AG09319 (cell line): Measurements from ENCODE around the gene CEP131.

Experiments used
- DNase-seq: peaks from one replicate; pipeline ENCODE4 v3.0.0-alpha.2; 2010; ENCODE audit warnings: low read depth; ENCODE audit errors: extremely low read depth
- TF ChIP-seq, protein P1 (sequence below): IDR thresholded peaks from 2 replicates; pipeline ENCODE4 v1.5.1; 2011; ENCODE audit warnings: low read depth, mild to moderate bottlenecking, inconsistent platforms, low read length, moderate library complexity

CEP131 gene

DNA sequence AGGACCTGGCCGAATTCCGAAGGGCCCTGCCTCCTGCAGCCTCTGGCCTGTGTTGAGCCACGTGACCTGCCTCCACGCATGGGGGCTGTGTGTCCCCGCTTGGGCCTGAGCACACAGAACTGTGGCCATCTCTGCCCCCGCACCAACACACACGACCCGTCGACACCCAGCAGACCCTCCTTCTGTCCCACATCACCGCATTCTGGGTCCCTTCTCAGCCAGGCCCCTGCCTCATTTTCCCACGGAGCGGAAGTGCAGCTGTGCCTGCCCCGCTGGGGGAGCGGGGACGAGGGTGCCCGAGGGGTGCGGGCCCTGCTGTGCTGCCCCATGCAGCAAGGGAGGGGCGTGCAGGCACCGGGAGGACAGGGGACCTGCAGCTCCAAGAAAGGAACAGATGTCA lies 34.8 kb upstream of the CEP131 start:
- TF ChIP-seq, protein P1, sequence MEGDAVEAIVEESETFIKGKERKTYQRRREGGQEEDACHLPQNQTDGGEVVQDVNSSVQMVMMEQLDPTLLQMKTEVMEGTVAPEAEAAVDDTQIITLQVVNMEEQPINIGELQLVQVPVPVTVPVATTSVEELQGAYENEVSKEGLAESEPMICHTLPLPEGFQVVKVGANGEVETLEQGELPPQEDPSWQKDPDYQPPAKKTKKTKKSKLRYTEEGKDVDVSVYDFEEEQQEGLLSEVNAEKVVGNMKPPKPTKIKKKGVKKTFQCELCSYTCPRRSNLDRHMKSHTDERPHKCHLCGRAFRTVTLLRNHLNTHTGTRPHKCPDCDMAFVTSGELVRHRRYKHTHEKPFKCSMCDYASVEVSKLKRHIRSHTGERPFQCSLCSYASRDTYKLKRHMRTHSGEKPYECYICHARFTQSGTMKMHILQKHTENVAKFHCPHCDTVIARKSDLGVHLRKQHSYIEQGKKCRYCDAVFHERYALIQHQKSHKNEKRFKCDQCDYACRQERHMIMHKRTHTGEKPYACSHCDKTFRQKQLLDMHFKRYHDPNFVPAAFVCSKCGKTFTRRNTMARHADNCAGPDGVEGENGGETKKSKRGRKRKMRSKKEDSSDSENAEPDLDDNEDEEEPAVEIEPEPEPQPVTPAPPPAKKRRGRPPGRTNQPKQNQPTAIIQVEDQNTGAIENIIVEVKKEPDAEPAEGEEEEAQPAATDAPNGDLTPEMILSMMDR = no peak

DNA sequence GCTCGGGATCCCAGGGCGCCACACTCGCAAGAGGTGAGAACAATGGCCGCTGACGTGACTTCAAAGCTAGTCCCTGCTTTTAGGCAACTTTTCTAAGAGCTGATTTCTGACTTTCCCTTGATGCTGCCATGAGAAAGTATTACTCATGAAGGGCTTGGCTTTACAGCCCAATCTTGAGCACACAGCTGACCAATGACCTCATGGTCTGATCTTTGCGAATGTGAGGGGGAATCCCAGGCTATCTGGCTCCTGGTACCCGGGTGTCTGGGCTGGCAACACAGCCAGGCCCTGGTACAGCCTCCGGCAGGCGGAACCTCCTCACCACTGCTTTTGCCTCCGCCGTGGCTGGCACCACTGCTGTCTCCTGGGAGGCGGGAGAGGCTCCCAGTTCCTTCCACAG lies 33.9 kb upstream of the CEP131 start:
- no peak for DNase-seq
- TF ChIP-seq, protein P1 = no peak

More for the DNA sequence above, 34.8 kb upstream of the CEP131 start:
- no peak for DNase-seq

GRCh38 chr17:81254955-81255717 lies 32.4 kb upstream of the CEP131 start:
- TF ChIP-seq, protein P1 = peak; percentile 71
- DNase-seq = peak; percentile 43

DNA sequence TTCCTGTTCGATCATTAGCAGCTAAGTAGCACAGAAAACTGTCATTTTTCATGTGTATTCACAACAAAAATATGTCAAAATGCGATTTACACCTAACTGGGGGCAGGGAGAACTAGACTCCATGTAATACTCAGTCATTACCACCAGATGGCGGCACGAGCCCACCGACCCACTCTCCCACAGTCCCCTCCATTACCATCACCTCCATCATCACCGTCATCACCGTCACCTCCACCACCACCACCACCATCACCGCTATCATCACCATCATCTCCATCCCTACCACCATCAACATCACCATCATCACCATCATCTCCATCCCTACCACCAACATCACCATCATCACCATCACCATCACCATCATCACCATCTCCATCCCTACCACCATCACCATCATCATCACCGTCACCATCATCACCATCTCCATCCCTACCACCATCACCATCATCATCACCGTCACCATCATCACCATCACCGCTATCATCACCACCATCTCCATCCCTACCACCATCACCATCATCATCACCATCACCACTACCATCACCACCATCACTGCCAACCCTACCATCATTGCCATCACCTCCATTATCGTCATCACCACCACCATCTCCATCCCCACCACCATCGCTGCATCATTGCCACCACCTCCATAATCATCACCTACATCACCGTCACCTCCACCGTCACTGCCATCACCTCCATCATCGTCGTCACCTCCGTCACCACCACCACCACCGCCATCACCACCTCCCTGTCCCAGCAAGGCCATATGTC lies 30.8 kb upstream of the CEP131 start:
- DNase-seq = no peak
- TF ChIP-seq, protein P1 = peak; percentile 65

GRCh38 chr17:81252987-81253329 lies 30.2 kb upstream of the CEP131 start:
- TF ChIP-seq, protein P1 = no peak
- no peak for DNase-seq

GRCh38 chr17:81252326-81252986 lies 29.7 kb upstream of the CEP131 start:
- TF ChIP-seq, protein P1 = no peak
- no peak for DNase-seq

- no peak for DNase-seq
Observed at GRCh38 chr17:81251709-81252301, 29.0 kb upstream of the CEP131 start.

More at GRCh38 chr17:81251709-81252301, 29.0 kb upstream of the CEP131 start:
- TF ChIP-seq, protein P1 = no peak
